ENCODE data around the gene STX3.
A peak's percentile ranks its signal among the peaks of the same experiment; 100 is the strongest.
"Not testable (repeated sequence)": the region's sequence is repeated elsewhere in the genome, so short reads cannot be mapped to it uniquely, and the experiment has no call there.

The STX3 gene

GRCh38 chr11:59758401-59759037 lies 3.3 kb downstream of the STX3 start:
- DNase-seq = no peak

DNA sequence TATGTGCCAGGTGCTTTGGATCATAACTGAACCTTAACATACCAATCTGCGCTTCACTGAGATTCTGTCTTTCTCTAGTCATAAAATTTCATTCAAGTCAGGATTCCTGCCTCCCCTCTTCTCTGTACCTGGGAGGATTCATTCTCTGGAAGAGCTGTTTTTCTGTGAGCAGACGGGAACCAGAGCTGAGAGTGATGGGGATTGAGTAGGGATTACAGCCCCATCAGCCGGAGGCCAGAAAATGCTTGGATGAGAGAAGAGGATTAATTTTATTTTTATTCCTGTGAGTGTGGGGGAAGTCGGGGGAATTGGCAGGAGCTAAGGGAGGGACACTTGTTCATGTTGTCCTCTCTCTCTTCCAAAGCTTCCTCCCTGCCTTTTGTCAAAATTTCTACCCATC lies 4.7 kb downstream of the STX3 start:
- no peak for DNase-seq

GRCh38 chr11:59760771-59761170 lies 5.6 kb downstream of the STX3 start:
- no peak for DNase-seq

GRCh38 chr11:59761993-59762392 lies 6.8 kb downstream of the STX3 start:
- no peak for DNase-seq

DNA sequence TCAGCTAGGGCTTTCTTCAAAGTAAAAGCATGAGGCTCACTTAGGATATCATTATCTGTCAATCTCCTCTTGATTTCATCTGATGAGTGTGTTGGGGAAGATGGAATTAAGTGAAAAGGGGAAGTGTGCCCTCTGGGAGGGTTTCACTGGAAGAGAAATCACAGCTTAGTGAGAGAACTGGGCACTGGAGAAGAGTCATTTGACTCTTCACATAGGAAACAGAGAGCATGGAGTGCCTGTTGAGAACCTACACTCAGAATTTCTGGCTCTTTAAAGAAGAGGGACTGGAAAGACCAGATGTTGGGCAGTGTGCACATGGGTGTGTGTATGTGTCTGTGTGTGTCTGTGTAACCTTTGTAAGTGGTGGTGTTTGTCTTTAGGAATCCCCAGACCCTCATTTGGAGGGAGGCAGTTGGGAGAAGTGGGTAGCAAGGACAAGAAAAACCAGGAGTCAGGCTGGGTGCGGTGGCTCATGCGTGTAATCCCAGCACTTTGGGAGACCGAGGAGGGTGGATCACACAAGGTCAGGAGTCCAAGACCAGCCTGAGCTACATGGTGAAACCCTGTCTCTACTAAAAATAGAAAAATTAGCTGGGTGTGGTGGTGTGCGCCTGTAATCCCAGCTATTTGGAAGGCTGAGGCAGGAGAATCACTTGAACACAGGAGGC lies 10.0 kb downstream of the STX3 start:
- DNase-seq = no peak

DNA sequence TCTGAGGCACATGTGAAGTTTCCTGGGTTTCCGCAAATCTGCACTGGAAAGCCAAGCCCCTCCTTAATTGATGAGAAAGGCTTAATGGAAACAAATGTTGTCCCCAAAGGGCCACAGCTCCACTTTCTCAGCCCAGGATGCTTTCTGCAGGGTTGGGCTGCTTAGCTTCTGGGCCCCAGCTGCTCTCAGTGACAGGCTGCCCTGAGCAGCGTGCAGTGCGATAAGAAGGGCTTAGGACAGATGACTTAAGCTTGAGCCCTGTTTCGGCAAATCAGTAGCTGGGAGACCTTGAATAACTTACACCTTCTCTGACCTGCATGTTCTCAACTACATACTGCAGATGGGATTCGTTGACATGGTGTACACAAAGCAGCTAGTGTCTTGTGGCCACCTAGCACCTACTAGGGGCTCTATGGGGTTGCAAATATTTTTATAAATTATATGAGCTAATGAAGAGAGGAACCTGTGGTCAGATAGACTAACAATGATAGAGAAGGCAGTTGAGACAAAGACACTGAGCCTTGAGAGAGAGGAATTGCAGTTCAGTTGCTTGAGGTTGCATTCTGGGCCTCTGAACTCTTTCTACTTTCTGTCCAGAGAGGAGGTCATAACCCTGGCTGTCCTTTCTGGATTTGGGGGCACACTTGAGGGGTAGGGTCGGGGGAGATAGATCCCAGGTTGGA lies 11.5 kb downstream of the STX3 start:
- no peak for DNase-seq

DNA sequence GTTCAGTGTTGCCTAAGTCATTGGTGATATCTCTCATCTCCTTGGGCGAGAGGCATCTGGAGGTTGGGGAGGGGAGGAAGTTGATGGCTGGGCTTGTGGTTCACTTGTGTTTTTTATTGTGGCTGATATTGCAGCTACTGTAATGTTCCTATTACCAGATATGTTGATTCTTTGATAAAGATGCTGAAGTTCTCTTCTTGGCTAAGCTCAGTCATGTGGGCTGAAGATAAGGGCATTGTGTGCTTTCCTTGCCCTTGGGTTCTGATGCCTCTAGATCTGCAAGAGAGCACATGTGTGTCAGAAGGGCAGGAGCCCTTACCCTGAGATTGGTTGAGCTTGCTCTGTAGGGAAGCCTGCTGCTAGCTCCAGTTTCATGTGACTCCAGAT lies 12.0 kb downstream of the STX3 start:
- no peak for DNase-seq

DNA sequence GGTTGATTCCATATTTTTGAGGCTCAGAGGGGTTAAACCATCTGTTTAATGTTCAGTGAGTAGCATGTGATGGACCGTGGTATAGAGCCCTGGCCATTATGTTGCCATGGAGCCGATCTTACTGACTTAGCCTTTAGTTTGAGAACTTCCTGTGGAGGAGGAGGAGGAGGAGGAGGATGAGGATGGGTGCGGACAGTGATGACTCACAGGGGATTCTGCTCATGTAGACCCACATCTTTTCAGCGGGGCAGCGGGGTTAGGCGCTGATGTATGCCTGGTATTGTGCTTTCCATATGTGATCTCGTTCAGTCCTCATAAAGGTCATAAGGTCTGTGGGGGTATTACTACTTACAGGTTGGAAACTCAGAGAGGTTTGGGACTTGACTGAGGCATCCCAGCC lies 13.9 kb downstream of the STX3 start:
- DNase-seq = no peak

GRCh38 chr11:59769828-59770227 lies 14.7 kb downstream of the STX3 start:
- no peak for DNase-seq

GRCh38 chr11:59770319-59770718 lies 15.1 kb downstream of the STX3 start:
- DNase-seq = peak; percentile 3

GRCh38 chr11:59770869-59771268 lies 15.7 kb downstream of the STX3 start:
- DNase-seq = no peak

GRCh38 chr11:59771605-59772004 lies 16.4 kb downstream of the STX3 start:
- no peak for DNase-seq

- no peak for DNase-seq
These were observed 17.9 kb downstream of the STX3 start for GRCh38 chr11:59773083-59773440.

GRCh38 chr11:59776210-59777066 lies 21.3 kb downstream of the STX3 start:
- peak; percentile 23 for DNase-seq

DNA sequence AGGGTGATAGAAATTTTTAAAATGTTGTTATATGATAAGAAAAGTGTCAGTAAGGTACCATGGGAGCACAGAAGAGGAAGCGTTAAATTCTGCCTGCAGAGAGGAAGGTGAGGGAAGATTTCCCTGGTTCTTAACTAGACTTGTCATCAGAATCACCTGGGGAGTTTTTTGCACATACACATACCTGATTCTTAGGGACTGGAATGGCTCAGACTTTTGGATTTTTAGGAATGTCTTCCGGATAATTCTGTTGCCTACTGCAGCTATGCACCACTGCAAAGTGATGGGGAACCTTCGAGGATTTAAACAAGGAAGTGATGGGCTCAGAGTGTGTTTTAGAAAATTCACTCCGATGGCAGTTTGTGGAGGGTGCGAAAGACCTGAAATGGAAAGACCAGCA lies 21.9 kb downstream of the STX3 start:
- no peak for DNase-seq

GRCh38 chr11:59778122-59778521 lies 22.9 kb downstream of the STX3 start:
- DNase-seq = no peak

- DNase-seq = no peak
These were observed 24.3 kb downstream of the STX3 start for GRCh38 chr11:59779487-59779886.

DNA sequence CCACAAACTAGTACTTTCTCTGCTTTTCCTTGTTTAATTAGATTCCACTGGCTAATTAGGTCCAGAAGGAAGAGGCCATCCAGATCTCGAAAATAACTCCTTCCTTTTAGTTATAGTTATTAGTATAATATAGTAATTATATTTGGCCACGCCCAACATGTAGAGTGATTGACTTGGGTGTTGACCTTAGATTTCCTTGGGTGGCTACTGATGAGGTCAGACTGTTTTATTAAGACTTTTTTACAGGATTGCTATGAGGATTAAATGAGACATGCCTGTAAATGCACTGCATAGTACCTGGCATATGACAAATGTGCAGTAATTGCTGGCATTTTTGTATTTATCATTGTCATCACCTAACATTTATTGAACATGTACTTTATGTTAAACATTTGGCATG lies 26.9 kb downstream of the STX3 start:
- DNase-seq = no peak

DNA sequence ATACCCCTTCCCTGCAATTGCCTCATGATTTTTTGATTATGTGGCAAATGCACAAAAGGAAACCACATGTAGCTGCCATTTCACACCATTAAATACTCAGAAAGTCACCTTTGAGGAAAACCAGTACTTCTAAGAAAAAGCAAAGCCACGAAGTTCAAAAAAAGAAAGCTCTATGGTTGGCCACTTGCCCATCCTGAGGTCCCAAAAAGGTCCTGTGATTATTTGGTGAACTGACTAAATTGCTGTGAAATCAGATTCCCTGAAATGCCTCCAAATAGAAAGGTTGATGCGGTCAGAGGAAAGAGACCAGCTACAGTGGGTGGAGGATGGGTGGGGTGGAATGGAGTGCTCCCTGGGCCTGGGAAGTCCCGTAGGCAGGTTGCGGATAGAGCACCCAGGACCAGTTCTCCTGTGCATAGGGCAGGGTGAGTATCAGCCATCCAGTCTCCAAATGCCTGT lies 28.5 kb downstream of the STX3 start:
- DNase-seq = no peak

GRCh38 chr11:59784441-59784840 lies 29.3 kb downstream of the STX3 start:
- not testable (repeated sequence) for DNase-seq

- DNase-seq = no peak
These were observed 30.6 kb downstream of the STX3 start for GRCh38 chr11:59785818-59786217.

- DNase-seq = no peak
These were observed 32.0 kb downstream of the STX3 start for GRCh38 chr11:59787255-59787588.

GRCh38 chr11:59787816-59788215 lies 32.6 kb downstream of the STX3 start:
- peak; percentile 76 for DNase-seq
